NCI-H69 (cell line): ENCODE results near the gene DIS3L2.
"Not testable (repeated sequence)": the region's sequence is repeated elsewhere in the genome, so short reads cannot be mapped to it uniquely, and the experiment has no call there.

Experiments used
- DNase-seq: peaks from one replicate; lab custom pipeline; 2025; lab: John Stamatoyannopoulos, UW

Gene DIS3L2

DNA sequence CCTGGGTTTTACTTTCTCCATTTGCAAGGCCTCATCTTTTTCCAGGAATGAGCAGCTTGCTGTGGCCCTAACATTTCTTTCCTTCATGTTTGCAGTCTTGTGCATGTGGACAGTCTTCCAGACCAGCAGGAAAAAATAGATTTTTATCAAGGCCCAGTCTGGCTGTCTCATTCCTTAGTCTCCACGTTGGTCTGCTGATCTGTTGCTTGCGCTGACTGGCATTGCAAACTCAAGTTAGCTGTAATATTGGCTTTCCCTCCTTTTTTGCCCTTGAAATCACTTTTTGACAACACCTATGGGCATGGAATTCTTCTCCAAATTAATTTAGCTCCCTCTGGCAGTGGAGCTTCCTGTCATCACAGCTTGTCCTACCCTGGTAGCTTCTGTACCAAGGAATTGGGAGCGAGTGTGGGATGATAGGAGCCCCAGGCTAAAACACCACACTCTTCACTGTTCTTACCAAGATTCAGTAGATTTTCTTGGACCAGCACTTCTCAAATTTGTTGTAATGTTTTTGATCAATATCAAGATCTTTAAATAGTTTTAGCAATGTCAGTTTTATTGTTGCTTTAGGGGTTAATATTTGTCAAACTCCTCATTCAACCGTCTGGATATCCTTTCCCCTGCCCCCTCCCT is 48.2 kb downstream of the DIS3L2 start:
- no peak for DNase-seq

DNA sequence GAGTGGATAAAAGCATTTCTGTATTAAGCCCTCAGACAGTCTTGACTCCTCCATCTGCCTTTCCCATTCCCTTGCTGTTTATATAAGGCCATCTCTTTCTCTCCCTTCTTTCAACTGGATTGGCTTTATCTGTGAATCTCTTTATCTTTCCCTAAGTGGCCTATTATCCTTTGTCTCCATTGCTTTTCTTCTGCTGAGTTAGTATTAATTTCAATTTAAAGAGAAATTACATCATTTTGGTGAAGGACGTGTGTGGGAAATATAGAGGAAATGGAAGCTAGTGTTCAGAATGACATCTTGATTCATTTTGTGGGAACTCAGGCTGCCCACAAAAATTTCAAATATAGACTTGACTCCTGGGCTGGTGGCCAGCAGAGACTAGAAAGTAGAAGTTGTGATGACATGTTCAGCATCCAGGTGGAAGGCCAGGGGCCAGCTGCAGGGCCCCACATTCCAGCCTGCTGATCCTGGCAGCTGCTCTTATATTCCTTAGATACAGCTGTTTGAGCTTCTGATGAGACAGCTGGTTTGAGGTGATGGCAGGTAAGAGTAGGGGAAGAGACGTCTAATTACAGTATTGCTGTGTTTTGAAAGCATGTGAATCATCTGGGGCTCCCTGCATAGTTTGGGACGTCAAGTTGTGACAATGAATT is 52.3 kb downstream of the DIS3L2 start:
- DNase-seq = peak; percentile 30

- no peak for DNase-seq
Observed at GRCh38 chr2:232014681-232015080, 53.2 kb downstream of the DIS3L2 start.

DNA sequence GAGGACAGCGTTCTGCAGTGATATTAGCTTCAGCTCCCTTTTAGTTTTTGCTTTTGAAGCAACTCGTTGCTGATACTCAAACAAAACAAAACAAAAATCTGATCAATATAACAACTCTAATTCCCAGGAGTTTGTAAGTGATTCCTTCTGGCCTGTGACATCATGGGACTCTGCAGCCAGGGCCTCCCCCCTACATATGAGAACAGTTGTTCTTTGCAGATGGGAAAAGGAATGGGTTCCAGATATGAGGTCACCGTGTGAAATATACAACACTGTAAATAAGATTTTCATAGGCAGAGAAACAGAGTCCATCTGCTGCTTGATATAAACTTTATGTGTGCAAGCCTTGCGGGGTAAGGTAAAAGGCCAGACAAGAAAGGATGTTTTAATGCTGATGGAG is 56.7 kb downstream of the DIS3L2 start:
- no peak for DNase-seq

DNA sequence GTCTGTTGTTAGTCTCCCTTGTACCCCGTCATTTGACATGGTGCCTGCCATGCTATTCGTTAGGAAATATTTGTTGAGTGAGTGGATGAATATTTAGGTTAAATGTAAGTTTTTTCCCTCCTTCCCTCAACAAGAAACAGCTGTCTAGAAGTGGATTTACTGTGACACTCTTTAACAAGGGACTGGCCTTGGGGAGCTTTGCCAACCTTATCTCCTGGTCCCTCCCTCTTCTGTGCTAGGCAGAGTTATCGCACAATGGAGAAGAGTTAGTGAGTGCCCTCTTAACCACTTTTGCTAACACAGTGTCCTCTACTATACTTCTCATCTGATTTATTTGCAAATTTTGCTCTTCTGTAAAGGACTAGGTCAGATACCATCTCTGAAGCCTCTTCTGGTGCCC is 61.2 kb downstream of the DIS3L2 start:
- DNase-seq = no peak

GRCh38 chr2:232023426-232023825 is 61.9 kb downstream of the DIS3L2 start:
- no peak for DNase-seq

DNA sequence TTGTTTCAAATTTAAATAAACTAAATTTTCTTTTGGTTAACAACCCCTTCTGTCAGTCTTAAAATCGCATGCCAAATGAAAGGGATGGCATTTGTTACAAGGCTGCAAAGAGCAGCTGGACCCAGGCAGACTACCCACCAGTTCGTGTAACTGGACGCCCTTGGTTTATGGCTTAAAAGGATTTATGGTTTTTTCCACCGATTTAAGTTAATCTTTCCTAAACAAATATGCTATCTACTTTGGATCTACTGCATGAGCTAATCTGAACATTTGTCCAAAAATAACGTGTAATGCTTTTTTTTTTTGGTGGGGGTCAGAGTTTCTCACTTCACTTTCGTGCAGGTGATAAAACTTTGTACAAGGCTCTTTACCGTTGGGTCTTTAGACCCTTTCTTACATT is 62.9 kb downstream of the DIS3L2 start:
- no peak for DNase-seq

GRCh38 chr2:232026910-232027309 is 65.4 kb downstream of the DIS3L2 start:
- DNase-seq = no peak

- no peak for DNase-seq
Observed at GRCh38 chr2:232027530-232027929, 66.0 kb downstream of the DIS3L2 start.

- DNase-seq = no peak
Observed at GRCh38 chr2:232028071-232028470, 66.6 kb downstream of the DIS3L2 start.

DNA sequence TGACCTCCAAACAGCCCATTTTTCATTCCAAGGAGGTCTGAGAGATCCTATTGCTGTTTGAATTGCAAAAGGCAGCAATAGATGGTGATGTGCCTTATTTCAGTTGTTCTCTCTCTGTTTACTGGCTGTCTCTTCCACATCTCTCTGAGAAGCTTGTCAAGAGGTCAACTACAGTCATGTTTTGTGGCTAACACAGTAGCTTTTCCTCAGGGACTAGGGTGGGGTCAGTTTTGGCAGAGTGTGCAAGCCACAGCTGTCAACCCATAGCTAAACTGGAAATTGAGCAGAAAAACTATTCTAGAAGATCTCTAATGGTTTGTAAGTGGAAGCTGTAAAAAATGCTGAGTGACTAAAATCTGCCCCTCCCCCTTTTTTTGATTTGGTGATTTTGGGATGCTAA is 67.1 kb downstream of the DIS3L2 start:
- no peak for DNase-seq

DNA sequence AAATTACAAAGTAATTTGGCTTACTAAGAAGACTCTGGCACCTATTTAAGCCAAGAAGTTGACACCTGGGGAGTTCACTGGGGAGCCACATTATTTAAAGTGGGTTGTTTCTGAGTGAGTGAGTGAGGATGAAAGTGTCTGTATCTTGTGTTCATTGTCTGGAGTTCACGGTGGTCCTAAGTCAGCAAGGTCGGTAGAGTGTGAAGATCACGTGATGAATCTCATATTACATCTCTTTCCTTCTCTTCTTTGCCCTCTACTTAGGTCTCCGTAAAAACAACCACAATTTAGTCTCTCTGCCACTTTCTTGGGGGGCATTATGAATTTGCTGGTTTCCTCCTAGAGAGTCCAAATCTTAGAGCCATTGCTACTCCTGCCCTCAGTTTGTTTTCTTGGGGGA is 67.8 kb downstream of the DIS3L2 start:
- DNase-seq = no peak

- DNase-seq = no peak
Observed at GRCh38 chr2:232030229-232030628, 68.7 kb downstream of the DIS3L2 start.

DNA sequence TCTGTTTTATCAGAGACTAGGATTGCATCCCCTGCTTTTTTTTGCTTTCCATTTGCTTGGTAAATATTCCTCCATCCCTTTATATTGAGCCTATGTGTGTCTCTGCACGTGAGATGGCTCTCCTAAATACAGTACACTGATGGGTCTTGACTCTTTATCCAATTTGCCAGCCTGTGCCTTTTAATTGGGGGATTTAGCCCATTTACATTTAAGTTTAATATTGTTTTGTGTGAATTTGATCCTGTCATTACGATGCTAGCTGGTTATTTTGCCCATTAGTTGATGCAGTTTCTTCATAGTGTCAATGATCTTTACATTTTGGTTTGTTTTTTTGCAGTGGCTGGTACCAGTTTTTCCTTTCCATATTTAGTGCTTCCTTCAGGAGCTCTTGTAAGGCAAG is 73.8 kb downstream of the DIS3L2 start:
- not testable (repeated sequence) for DNase-seq

DNA sequence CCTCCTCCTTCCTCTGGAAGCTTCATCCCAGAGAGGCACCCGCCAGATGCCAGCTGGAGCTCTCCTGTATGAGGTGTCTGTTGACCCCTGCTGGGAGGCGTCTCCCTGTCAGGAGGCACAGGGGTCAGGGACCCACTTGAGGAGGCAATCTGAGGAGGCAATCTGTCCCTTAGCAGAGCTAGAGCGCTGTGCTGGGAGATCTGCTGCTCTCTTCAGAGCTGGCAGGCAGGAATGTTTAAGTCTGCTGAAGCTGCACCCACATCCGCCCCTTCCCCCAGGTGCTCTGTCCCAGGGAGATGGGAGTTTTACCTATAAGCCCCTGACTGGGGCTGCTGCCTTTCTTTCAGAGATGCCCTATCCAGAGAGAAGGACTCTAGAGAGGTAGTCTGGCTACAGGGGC is 75.4 kb downstream of the DIS3L2 start:
- not testable (repeated sequence) for DNase-seq

GRCh38 chr2:232038251-232038880 is 76.9 kb downstream of the DIS3L2 start:
- DNase-seq = no peak

- DNase-seq = no peak
Observed at GRCh38 chr2:232038881-232039485, 77.5 kb downstream of the DIS3L2 start.

GRCh38 chr2:232042911-232043574 is 81.5 kb downstream of the DIS3L2 start:
- peak; percentile 5 for DNase-seq

DNA sequence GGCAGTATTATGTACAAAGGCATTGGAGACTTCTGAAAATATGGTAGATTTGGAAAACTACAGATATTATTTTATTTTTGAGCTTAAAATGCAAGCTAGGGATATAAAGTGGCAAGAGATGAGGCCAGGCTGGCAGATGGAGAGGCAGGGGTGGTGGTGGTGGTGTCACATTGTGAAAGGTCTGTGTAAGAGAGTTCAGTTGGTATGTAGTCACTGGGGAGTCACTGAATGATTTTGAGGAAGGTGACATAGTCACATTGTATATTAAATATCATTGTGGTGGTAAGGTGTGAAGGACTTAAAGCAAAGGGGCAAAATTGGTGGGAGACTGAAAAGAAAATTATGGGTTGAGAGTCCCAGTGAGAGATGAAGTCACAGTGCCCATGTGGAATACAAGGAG is 82.5 kb downstream of the DIS3L2 start:
- DNase-seq = no peak

DNA sequence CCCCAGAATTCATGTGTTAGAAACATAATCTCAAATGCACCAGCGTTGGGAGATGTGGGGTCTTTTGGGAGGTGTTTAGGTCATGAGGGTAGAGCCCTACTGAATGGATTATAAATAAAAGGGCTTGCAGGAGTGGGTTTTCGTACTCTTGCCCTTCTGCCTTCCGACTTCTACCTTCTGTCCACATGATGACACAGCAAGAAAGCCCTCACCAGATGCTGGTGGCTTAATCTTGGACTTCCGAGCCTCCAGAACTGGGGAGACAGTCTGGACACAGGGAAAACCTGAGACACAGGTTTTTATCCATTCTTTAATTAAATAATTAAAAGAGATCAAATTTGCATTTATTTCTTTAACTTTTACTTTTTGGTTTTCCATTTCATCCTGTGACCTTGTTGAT is 87.8 kb downstream of the DIS3L2 start:
- DNase-seq = no peak

DNA sequence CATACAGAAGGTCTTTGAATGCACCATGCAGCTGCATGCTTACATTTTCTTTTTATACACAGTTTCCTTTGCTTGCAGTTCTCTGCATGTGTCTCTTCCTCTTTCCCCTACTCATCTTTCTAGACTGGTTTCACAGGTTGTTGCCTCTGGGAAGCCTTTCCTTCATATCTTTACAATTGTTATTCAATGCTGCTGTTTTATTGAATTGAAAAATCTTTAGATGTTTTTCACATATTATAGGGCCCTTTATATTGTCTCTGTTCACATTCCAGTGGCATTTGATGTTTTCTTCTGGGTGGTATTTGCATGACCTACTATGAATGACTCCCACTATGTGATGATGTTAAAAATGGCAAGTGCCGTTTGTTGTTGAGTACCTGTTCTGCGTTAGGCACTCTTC is 91.1 kb downstream of the DIS3L2 start:
- DNase-seq = no peak

GRCh38 chr2:232053777-232054176 is 92.3 kb downstream of the DIS3L2 start:
- peak; percentile 2 for DNase-seq
